ENCODE measurements around the gene LRGUK. TPM values are rescaled to one million over a fixed set of nuclear protein-coding genes. Genes with fewer than 3 reads are reported as not detected.
A peak's percentile ranks its signal among the peaks of the same experiment; 100 is the strongest.
"Not testable (repeated sequence)": the region's sequence is repeated elsewhere in the genome, so short reads cannot be mapped to it uniquely, and the experiment has no call there.

The LRGUK gene
- under 1 TPM; 0.30 to 0.42 TPM for total RNA-seq

DNA sequence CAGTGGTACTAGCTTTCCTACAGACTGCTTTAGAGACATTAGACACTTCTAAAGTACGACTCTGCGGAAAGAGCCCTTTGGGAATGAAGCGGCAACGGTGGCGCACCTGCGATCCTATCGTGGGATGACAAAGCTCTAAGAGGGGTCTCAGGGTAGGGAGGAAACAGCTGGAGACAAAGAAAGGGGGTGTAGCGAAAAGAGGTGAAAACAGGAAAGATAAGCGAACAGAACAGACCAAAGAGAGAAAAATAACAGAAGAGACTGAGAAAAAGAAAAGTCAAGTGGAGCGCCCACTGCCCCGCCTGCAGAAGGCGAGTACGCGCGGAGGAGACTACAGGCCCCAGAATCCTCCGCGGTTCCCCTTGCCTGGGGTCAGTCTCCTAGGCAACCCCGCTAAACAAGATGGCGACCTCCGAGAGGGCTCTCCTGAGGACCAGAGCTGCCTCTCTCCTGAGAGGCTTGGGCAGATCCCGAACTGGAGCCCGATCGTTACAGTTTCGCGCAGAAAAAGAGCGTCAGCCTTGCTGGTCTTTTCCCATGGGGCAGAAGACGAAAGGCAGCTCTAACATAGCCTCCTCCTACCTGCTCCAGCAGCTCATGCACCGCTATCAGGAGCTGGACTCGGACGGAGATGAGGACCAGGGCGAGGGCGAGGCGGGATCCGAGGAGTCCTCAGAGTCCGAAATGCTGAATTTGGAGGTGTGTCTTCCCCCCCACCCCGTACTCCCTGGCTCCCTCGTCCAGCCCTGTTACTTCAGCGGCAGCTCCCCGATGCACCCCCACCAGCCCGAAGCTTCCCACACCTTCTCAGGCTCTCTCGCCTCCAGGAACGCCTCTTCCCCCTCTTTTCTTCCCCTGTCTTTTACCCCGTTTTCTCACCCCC, at the start of gene LRGUK:
Gene LRGUK (plus strand): TSS at position 375 of the 883 bp plus-strand sequence. CDS start 28 bp downstream, at position 403.
- Mint-ChIP-seq H3K4me1 (peaks cover 11% of the 10 kb centered on the region), H3K27me3 (peaks cover 24% of the 10 kb centered on the region), H3K9me3 (no peaks in the 10 kb centered on the region)

GRCh38 chr7:134077560-134077959, 49.6 kb upstream of the LRGUK start:
- ATAC-seq (replicated peaks): not testable (repeated sequence)

More for the DNA sequence above, at the start of gene LRGUK:
- Mint-ChIP-seq H3K27ac (peak within 1 kb of the TSS; percentile 78), H3K36me3 (ENCODE audit: low read depth) (no peaks in the 10 kb centered on the region), H3K4me3 (peak within 1 kb of the TSS; percentile 74)
- peak; percentile 100 for ATAC-seq (replicated peaks)

GRCh38 chr7:134078991-134079390, 48.1 kb upstream of the LRGUK start:
- Mint-ChIP-seq H3K27me3 (no peaks in the 10 kb centered on the region), H3K4me1 (no peaks in the 10 kb centered on the region), H3K36me3 (ENCODE audit: low read depth) (no peaks in the 10 kb centered on the region), H3K9me3 (peaks cover 6% of the 10 kb centered on the region), H3K4me3 (no peak overlapping the region), H3K27ac (no peak overlapping the region)
- no peak for ATAC-seq (replicated peaks)

More at GRCh38 chr7:134077560-134077959, 49.6 kb upstream of the LRGUK start:
- H3K4me3 Mint-ChIP-seq; H3K4me1 Mint-ChIP-seq; H3K36me3 Mint-ChIP-seq (ENCODE audit: low read depth); H3K27ac Mint-ChIP-seq; H3K9me3 Mint-ChIP-seq; H3K27me3 Mint-ChIP-seq: not testable (repeated sequence)

DNA sequence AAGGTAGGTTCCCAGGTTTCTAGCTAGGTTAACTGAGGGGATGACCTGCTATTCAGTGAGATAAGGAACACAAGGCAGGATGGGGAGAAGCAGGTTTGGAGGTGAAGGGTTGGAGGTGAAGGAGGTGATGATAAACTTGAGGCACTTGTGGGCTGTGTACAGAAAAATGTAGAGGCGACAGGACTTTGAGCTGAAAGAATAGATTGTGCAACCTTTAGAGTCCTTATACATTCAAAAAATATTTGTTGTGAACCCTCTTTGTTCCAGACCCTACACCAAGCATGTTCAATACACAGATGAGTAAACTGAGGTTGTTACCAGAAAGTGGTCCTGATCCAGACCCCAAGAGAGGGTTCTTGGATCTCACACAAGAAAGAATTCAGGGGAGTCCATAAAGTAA, 45.4 kb upstream of the LRGUK start:
- no peak for ATAC-seq (replicated peaks)
- H3K27me3 Mint-ChIP-seq: no peaks in the 10 kb centered on the region
- H3K36me3 Mint-ChIP-seq (ENCODE audit: low read depth): no peaks in the 10 kb centered on the region
- no peak overlapping the region for H3K4me3 Mint-ChIP-seq
- H3K27ac Mint-ChIP-seq: no peak overlapping the region
- H3K4me1 Mint-ChIP-seq: no peaks in the 10 kb centered on the region
- peaks cover 6% of the 10 kb centered on the region for H3K9me3 Mint-ChIP-seq

GRCh38 chr7:134083766-134084487, 43.2 kb upstream of the LRGUK start:
- Mint-ChIP-seq H3K36me3 (ENCODE audit: low read depth) (no peaks in the 10 kb centered on the region), H3K27ac (no peak overlapping the region), H3K4me3 (no peak overlapping the region), H3K9me3 (peaks cover 6% of the 10 kb centered on the region), H3K27me3 (peaks cover under 1% of the 10 kb centered on the region), H3K4me1 (no peaks in the 10 kb centered on the region)
- ATAC-seq (replicated peaks): no peak

DNA sequence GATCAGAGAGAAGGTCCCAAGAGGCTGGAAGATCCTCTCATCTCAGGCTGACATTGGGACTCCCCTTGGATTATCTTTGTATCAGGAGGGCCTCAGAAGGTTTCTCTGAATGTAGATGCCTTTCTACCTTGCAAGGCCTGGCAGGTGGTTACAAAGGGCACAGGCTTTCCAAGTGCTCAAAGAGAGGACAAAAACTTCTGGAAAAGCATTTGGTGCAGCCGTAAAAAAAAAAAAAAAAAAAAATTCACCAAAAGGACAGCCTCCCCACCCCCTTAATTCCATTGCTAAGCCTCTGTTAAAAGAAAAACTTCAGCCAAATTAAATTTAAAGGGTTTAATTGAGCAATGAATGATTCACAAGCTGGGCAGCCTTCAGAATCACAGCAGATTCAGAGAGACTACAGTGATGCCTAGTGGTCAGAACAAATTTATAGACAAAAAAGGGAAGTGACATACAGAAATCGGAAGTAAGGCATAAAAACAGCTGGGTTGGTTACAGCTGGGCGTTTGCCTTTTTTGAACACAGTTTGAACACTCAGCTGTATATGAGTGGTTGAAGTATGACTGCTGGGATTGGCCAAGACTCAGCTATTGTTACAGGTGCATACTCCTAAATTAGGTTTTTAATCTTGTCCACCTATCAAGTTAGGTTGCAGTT, 42.5 kb upstream of the LRGUK start:
- H3K4me3 Mint-ChIP-seq: no peak overlapping the region
- H3K27me3 Mint-ChIP-seq: peaks cover 4% of the 10 kb centered on the region
- no peaks in the 10 kb centered on the region for H3K36me3 Mint-ChIP-seq (ENCODE audit: low read depth)
- H3K27ac Mint-ChIP-seq: no peak overlapping the region
- ATAC-seq (replicated peaks): no peak
- peaks cover 11% of the 10 kb centered on the region for H3K9me3 Mint-ChIP-seq
- H3K4me1 Mint-ChIP-seq: no peaks in the 10 kb centered on the region

DNA sequence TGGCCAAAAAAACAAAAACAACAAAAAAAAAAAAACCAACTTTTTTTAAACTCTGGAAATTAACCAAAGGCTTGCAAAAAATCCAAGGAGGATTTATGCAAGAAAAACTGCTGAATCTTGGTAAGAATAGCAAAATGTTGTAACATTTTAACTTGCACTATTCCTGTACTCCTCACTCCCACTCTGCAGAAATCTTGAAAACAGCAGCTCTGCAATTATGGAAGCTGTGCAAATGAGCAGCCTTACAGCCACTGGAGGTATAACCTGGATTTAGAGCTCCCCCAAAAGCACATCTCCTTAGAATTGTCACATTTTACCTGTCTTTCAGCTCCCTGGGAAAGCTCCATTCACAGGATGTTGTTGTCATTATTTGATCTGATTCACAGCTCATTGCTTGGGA, 41.8 kb upstream of the LRGUK start:
- H3K4me1 Mint-ChIP-seq: no peaks in the 10 kb centered on the region
- no peak overlapping the region for H3K4me3 Mint-ChIP-seq
- no peak overlapping the region for H3K27ac Mint-ChIP-seq
- no peak for ATAC-seq (replicated peaks)
- peaks cover 4% of the 10 kb centered on the region for H3K27me3 Mint-ChIP-seq
- peaks cover 17% of the 10 kb centered on the region for H3K9me3 Mint-ChIP-seq
- H3K36me3 Mint-ChIP-seq (ENCODE audit: low read depth): no peaks in the 10 kb centered on the region

GRCh38 chr7:134086998-134087735, 40.0 kb upstream of the LRGUK start:
- no peaks in the 10 kb centered on the region for H3K4me1 Mint-ChIP-seq
- H3K27ac Mint-ChIP-seq: no peak overlapping the region
- no peak for ATAC-seq (replicated peaks)
- H3K4me3 Mint-ChIP-seq: no peak overlapping the region
- peaks cover 4% of the 10 kb centered on the region for H3K27me3 Mint-ChIP-seq
- H3K9me3 Mint-ChIP-seq: peaks cover 19% of the 10 kb centered on the region
- no peaks in the 10 kb centered on the region for H3K36me3 Mint-ChIP-seq (ENCODE audit: low read depth)

GRCh38 chr7:134088199-134088598, 38.9 kb upstream of the LRGUK start:
- H3K4me3 Mint-ChIP-seq: no peak overlapping the region
- H3K27me3 Mint-ChIP-seq: peaks cover 4% of the 10 kb centered on the region
- H3K36me3 Mint-ChIP-seq (ENCODE audit: low read depth): no peaks in the 10 kb centered on the region
- H3K27ac Mint-ChIP-seq: no peak overlapping the region
- no peak for ATAC-seq (replicated peaks)
- no peaks in the 10 kb centered on the region for H3K4me1 Mint-ChIP-seq
- peaks cover 23% of the 10 kb centered on the region for H3K9me3 Mint-ChIP-seq

DNA sequence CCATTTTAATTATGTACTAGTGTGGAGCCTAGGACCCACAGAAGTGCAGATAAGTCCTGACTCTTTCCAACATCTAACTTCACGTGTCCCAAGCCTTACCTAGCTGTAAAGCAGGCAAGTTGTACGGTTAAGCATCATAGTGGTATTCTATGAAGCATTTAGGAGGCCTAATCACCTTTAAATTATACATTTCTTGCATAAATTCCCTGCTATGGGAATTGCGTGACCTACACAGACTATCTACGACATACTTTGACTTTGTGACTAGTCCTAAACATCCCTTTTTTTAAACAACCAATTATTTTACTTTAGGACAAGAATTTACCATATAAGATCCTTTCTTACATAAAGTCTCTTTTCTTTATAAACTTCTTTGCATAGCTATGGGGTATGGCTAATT, 37.7 kb upstream of the LRGUK start:
- H3K27ac Mint-ChIP-seq: no peak overlapping the region
- no peak for ATAC-seq (replicated peaks)
- H3K4me1 Mint-ChIP-seq: no peaks in the 10 kb centered on the region
- no peaks in the 10 kb centered on the region for H3K36me3 Mint-ChIP-seq (ENCODE audit: low read depth)
- peaks cover 4% of the 10 kb centered on the region for H3K27me3 Mint-ChIP-seq
- H3K9me3 Mint-ChIP-seq: peaks cover 35% of the 10 kb centered on the region
- H3K4me3 Mint-ChIP-seq: no peak overlapping the region

DNA sequence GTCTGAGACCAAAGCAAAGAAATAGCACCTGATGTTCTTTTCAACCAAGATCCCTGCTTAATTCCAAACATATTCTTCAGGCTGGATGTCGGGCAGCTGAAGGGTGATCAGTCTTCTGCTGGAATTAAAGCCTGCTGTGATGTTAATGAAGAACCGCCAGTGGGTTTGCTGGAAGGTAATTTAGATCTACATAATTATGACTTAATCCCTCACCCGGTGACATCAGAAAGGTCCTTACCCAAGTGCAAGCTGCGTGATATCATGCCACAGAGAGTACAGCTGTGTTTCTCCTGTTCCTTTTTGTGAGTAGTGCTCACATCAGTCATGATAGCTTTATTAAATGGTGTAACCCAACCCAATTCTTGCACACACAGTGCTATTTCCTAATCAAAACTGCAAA, 29.1 kb upstream of the LRGUK start:
- peaks cover 22% of the 10 kb centered on the region for H3K9me3 Mint-ChIP-seq
- H3K27ac Mint-ChIP-seq: no peak overlapping the region
- no peaks in the 10 kb centered on the region for H3K36me3 Mint-ChIP-seq (ENCODE audit: low read depth)
- H3K4me1 Mint-ChIP-seq: no peaks in the 10 kb centered on the region
- no peak for ATAC-seq (replicated peaks)
- H3K4me3 Mint-ChIP-seq: no peak overlapping the region
- no peaks in the 10 kb centered on the region for H3K27me3 Mint-ChIP-seq

DNA sequence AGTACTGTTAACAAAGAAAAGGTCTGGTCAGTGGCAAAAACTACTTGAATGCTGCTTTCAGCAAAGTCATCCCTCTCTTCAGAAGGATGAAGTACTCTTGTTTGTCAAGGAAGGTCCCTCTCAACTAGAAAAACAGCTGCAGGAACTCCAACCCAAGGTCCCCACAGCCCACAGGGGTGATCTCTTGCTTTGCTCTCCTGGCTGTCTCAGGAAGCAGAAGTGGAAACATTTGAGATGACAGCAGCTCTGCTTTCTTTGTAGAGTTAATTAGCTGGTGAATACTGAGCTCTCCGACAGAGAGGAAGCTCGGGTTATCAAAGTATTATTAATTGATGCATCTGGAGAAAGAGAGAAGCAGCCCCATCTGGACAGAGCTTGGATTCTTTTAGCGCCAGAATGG, 25.4 kb upstream of the LRGUK start:
- no peaks in the 10 kb centered on the region for H3K9me3 Mint-ChIP-seq
- no peak overlapping the region for H3K27ac Mint-ChIP-seq
- no peaks in the 10 kb centered on the region for H3K27me3 Mint-ChIP-seq
- no peaks in the 10 kb centered on the region for H3K36me3 Mint-ChIP-seq (ENCODE audit: low read depth)
- H3K4me1 Mint-ChIP-seq: no peaks in the 10 kb centered on the region
- H3K4me3 Mint-ChIP-seq: no peak overlapping the region
- ATAC-seq (replicated peaks): no peak

DNA sequence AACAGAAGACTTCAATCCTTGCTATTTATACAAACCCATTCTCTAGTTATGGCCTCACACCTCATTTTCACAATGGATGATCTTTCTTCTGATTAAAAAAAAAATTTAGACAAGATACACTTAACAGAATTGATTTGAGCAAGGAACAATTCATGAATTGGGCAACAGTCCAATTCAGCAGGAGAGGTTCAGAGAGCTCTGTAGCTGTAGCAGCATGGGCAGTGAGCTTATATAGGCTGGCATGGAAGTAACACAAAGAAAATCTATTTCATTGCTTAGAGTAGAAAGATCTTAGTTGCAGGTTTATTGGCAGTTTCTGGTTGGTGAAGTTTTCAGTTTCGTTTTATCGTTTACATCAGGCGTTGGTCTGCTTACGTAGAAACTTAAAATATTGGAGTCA, 23.0 kb upstream of the LRGUK start:
- peak; percentile 43 for ATAC-seq (replicated peaks)

GRCh38 chr7:134105841-134106240, 21.3 kb upstream of the LRGUK start:
- Mint-ChIP-seq H3K4me3 (no peak overlapping the region), H3K9me3 (no peaks in the 10 kb centered on the region), H3K27me3 (no peaks in the 10 kb centered on the region), H3K27ac (no peak overlapping the region), H3K36me3 (ENCODE audit: low read depth) (no peaks in the 10 kb centered on the region), H3K4me1 (no peaks in the 10 kb centered on the region)
- no peak for ATAC-seq (replicated peaks)

More for the DNA sequence above, 23.0 kb upstream of the LRGUK start:
- Mint-ChIP-seq H3K4me3 (no peak overlapping the region), H3K4me1 (no peaks in the 10 kb centered on the region), H3K27me3 (no peaks in the 10 kb centered on the region), H3K36me3 (ENCODE audit: low read depth) (no peaks in the 10 kb centered on the region), H3K27ac (no peak overlapping the region), H3K9me3 (no peaks in the 10 kb centered on the region)
